ENCODE data around the gene ZNF563. TPM values are rescaled to one million over a fixed set of nuclear protein-coding genes. Genes with fewer than 3 reads are reported as not detected.

The ZNF563 gene
- 1 to 10 TPM; 2.6 to 8.3 (median 5.8) TPM for total RNA-seq

- WGBS, result 2% methylated on average over 13 of the region's 55 CpGs
- Histone ChIP-seq H3K4me3 (peak within 1 kb of the TSS; percentile 79), H3K27ac (peak within 1 kb of the TSS; percentile 95), H3K27me3 (no peaks in the 10 kb centered on the region), H3K4me1 (peaks cover 21% of the 10 kb centered on the region), H3K9me3 (no peaks in the 10 kb centered on the region), H3K36me3 (no peaks in the 10 kb centered on the region)
- DNase-seq (ENCODE audit: low spot score in 2 of 2), result peak; percentile 98 to 99
- TF ChIP-seq CTCF (IDR thresholded peaks at IDR 0.05) (no peak), POLR2AphosphoS5 (IDR thresholded peaks at IDR 0.05) (peak in 2 of 3 donors; percentile 42 to 59), POLR2A (IDR thresholded peaks at IDR 0.05) (peak in 1 of 2 donors; percentile 66)
Measured at GRCh38 chr19:12333162-12334159, at the start of gene ZNF563. TSS of gene ZNF563 (minus strand) at chr19:12333633. CDS start at chr19:12333482, 151 bp downstream.

- H3K4me1 ChIP-seq, result no peaks in the 10 kb centered on the region
- H3K27ac ChIP-seq, result no peak overlapping the region
- H3K36me3 ChIP-seq, result peaks cover 42% of the 10 kb centered on the region
- peaks cover 19% of the 10 kb centered on the region for H3K9me3 ChIP-seq
- TF ChIP-seq CTCF (IDR thresholded peaks at IDR 0.05), result no peak
- TF ChIP-seq POLR2AphosphoS5 (IDR thresholded peaks at IDR 0.05), result no peak
- TF ChIP-seq POLR2A (IDR thresholded peaks at IDR 0.05), result no peak
- no peak for TF ChIP-seq EP300 (IDR thresholded peaks at IDR 0.05)
- H3K27me3 ChIP-seq, result no peaks in the 10 kb centered on the region
- no peak for DNase-seq (ENCODE audit: low spot score in 2 of 2)
- no peak overlapping the region for H3K4me3 ChIP-seq
- WGBS, result 96% methylated on average over 2 of the region's 2 CpGs
Measured at GRCh38 chr19:12380444-12380737, 47.0 kb upstream of the ZNF563 start.

GRCh38 chr19:12379732-12380443, 46.5 kb upstream of the ZNF563 start:
- 88% methylated on average over 5 of the region's 5 CpGs for WGBS
- peaks cover 42% of the 10 kb centered on the region for H3K36me3 ChIP-seq
- no peak for DNase-seq (ENCODE audit: low spot score in 2 of 2)
- H3K27me3 ChIP-seq, result no peaks in the 10 kb centered on the region
- TF ChIP-seq EP300 (IDR thresholded peaks at IDR 0.05) (no peak), POLR2A (IDR thresholded peaks at IDR 0.05) (no peak), POLR2AphosphoS5 (IDR thresholded peaks at IDR 0.05) (no peak), CTCF (IDR thresholded peaks at IDR 0.05) (no peak)
- H3K4me3 ChIP-seq, result no peak overlapping the region
- H3K4me1 ChIP-seq, result no peaks in the 10 kb centered on the region
- H3K9me3 ChIP-seq, result peaks cover 19% of the 10 kb centered on the region
- H3K27ac ChIP-seq, result no peak overlapping the region

- Histone ChIP-seq H3K36me3 (no peaks in the 10 kb centered on the region), H3K4me3 (no peak overlapping the region), H3K27ac (no peak overlapping the region), H3K4me1 (no peaks in the 10 kb centered on the region), H3K9me3 (peaks cover 6% of the 10 kb centered on the region), H3K27me3 (no peaks in the 10 kb centered on the region)
- 94% methylated on average over 1 of the region's 1 CpG for WGBS
- TF ChIP-seq POLR2A (IDR thresholded peaks at IDR 0.05) (no peak), EP300 (IDR thresholded peaks at IDR 0.05) (no peak), CTCF (IDR thresholded peaks at IDR 0.05) (no peak), POLR2AphosphoS5 (IDR thresholded peaks at IDR 0.05) (no peak)
- no peak for DNase-seq (ENCODE audit: low spot score in 2 of 2)
Measured at GRCh38 chr19:12374026-12374425, 40.6 kb upstream of the ZNF563 start.
